GM12892 (cell line): Measurements from ENCODE around the gene PHF12.

Experiments
- DNase-seq: peaks from one replicate; pipeline ENCODE4 v3.0.0; 2011; ENCODE audit not compliant: insufficient read length
- FAIRE-seq: peaks from 2 replicates; lab custom pipeline; 2011; peaks lifted over from hg19 to GRCh38; lab: Jason Lieb, UNC
- POLR2A ChIP-seq: IDR thresholded peaks from 2 replicates; pipeline ENCODE4 v1.6.1; 2011; ENCODE audit warnings: low read depth, low read length, control low read depth
- POLR2AphosphoS5 ChIP-seq: IDR thresholded peaks from 2 replicates; pipeline ENCODE4 v1.6.1; 2011; ENCODE audit warnings: low read depth, low read length, control low read depth
- TAF1 ChIP-seq: IDR thresholded peaks from 2 replicates; pipeline ENCODE4 v1.6.1; 2011; ENCODE audit warnings: low read depth, mild to moderate bottlenecking, control low read depth, low read length, borderline replicate concordance

PHF12 gene

DNA sequence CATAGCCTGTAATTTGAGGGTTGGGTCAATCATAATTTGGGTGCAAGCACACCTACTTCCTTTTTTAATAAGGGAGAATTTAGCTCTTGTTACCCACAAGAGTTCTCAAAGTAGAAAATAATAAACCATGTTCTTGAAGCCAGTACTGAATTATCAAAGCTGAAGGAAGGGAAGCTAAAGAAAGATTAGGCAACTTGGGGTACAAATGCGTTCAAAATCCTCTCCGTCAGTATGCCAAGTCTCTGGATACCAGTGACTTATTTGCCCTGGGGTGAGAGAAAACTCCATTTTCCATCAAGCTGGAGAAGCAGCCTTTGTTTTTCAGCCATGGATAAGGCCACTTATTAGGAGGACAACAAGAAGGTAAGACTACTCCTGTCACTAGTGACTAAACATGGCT, 25.0 kb downstream of the PHF12 start:
- TF ChIP-seq POLR2A, result no peak
- no peak for TF ChIP-seq TAF1
- TF ChIP-seq POLR2AphosphoS5, result no peak
- DNase-seq (no peak), FAIRE-seq (no peak)

DNA sequence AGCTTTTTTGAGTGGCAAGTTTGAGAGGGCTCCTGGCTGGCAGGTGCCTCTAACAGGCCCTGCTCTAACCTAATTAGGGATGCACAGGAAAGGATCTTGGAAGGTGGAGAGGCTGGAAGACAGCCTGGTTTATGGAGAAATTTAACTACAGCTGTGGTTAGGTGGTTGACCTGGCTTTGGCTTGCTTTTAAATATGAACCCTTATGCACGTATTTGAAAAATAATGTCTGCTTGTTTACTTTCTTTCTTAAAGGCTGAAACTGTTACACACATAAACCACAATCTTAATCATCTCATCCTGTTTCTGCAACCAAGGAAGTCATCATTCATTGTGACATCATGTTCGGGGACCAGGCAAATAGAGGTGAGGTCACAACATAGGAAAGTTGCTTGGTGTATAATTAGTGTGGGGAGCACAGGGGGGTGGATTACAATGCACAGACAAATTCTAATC, 25.4 kb downstream of the PHF12 start:
- no peak for TF ChIP-seq POLR2A
- no peak for TF ChIP-seq TAF1
- no peak for TF ChIP-seq POLR2AphosphoS5
- DNase-seq (no peak), FAIRE-seq (no peak)

- DNase-seq (no peak), FAIRE-seq (no peak)
- TF ChIP-seq POLR2AphosphoS5, result no peak
- no peak for TF ChIP-seq POLR2A
- TF ChIP-seq TAF1, result no peak
Observed at GRCh38 chr17:28920201-28920600, 31.1 kb downstream of the PHF12 start.

GRCh38 chr17:28918295-28918694, 33.0 kb downstream of the PHF12 start:
- FAIRE-seq, result no peak
- no peak for TF ChIP-seq POLR2A
- TF ChIP-seq POLR2AphosphoS5, result no peak
- no peak for TF ChIP-seq TAF1
- no peak for DNase-seq

DNA sequence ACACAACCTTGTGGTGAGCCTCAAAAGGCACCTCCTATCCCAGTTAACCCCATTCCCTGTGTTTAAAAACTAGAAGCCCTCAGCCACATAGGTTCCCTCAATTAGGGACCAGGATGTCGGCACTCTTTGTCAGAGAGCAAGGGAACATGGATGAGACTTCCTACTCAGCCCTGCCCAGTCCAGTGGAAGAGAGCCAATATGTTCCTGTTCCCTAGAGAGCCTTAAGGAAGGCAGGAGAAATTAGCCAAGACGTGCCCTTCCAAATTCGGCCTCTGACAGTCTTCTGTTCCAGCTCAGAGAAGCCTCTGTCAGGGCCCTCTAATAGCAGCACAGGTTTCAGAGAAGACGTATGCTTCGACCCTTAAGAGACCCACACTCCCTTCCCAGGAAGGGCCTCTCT, 33.9 kb downstream of the PHF12 start:
- no peak for FAIRE-seq
- no peak for TF ChIP-seq POLR2A
- no peak for TF ChIP-seq TAF1
- TF ChIP-seq POLR2AphosphoS5, result no peak
- DNase-seq, result no peak

DNA sequence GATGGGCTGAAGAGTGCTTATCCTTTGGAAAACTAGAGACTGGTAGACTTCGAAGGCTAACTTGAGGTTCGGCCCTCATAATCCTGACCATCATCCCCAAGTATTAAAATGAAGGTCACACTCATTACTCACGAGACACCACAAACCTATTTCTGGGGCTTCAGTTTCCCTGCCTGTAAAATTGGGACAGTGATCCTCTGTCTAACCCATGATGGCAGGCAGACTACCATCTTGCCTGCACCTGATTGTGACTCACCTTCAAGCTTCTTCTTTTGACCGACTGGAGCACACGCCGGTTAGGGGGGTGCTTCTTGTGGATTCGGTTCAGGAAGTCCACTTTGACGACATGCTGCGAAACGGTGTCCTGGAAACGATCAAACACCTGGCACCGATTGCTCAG, 34.3 kb downstream of the PHF12 start:
- FAIRE-seq (no peak), DNase-seq (no peak)
- TF ChIP-seq POLR2A (no peak), TAF1 (no peak), POLR2AphosphoS5 (no peak)

DNA sequence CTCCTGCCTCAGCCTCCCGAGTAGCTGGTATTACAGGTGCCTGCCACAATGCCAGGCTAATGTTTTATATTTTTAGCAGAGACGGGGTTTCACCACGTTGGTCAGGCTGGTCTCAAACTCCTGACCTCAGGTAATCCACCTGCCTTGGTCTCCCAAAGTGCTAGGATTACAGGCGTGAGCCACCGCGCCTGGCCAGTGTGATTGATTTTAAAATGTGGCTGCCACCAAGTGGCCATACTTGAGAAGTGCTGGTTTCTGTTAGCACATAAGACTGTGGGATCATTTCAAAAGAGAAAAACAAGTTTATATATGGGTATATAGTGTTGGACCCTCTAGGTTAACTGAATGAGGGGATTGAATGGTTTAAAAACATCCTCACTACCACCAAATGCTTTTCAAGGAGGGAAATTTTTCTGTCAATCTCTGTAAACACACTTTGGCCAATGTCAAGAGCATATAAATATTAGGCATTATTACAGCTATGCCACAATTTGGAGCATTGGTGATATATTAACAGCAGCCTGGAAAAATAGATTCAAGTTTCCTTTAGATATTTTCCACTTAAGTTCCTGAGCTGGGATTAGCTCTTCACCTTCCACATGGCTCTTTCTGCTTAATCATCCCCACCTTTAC, 34.9 kb downstream of the PHF12 start:
- FAIRE-seq (no peak), DNase-seq (no peak)
- TF ChIP-seq POLR2A (no peak), TAF1 (no peak)

- no peak for TF ChIP-seq POLR2A
- TF ChIP-seq POLR2AphosphoS5, result no peak
- no peak for DNase-seq
- no peak for FAIRE-seq
Observed at GRCh38 chr17:28912938-28913333, 38.4 kb downstream of the PHF12 start.

GRCh38 chr17:28912281-28912937, 38.9 kb downstream of the PHF12 start:
- DNase-seq (no peak), FAIRE-seq (no peak)
- no peak for TF ChIP-seq POLR2AphosphoS5

- FAIRE-seq (no peak), DNase-seq (no peak)
- TF ChIP-seq TAF1 (no peak), POLR2AphosphoS5 (no peak), POLR2A (no peak)
Observed at GRCh38 chr17:28911411-28912045, 39.8 kb downstream of the PHF12 start.

DNA sequence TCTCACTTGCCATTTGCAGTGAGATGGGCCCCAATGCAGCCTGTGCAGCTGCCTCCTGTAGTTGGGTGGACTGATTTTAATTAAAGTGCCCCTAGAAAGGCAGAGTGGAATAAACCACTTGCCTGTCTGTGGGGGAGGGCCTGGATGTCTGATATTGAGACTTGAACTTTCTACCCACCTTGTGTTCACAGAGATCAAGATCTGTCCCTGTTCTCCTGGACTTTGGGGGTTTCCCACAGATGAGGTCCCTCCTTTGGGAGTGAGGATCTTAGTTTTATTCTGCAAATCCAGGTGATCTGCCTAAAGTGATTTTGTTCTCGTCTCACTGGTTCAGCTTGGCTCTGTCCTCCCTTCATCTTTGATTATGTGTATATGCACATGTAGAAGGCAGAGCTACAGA, 40.8 kb downstream of the PHF12 start:
- FAIRE-seq (no peak), DNase-seq (no peak)
- TF ChIP-seq TAF1, result no peak
- no peak for TF ChIP-seq POLR2A
- TF ChIP-seq POLR2AphosphoS5, result no peak

DNA sequence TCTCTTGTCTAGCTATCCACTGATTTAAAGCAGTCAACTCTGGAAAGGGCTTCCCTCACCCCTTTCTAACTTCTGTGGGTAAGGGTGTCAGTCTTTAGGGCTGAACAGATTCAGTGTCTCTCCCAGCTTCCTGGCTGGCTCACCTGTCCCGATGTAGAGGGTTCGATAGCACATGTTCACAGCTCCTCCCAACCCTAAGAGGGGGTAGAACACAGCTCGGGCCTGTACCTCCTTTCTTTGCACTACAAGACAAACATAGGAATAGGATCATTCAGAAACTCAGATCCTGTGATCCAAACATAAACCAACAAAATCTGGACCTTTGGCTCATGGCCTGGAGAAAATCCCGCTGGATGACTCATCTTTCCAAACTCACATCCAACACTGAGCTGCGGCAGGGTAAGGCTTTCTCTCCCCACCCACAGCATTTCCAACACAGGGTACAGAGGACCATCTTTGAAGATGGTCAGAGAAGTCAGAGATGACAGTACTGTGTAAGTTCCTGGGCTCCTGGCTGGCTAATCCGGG, 42.6 kb downstream of the PHF12 start:
- TF ChIP-seq POLR2AphosphoS5 (no peak), POLR2A (no peak), TAF1 (no peak)
- DNase-seq (no peak), FAIRE-seq (no peak)
